Endothelial cell of umbilical vein (primary cell): ENCODE results near the gene VPS13A. TPM values are rescaled to one million over a fixed set of nuclear protein-coding genes. Genes with fewer than 3 reads are reported as not detected.

Experiments used
- BruUV-seq: library from RNA; stranded (reverse); fragments of 400-500 nt; replicated peaks from 2 replicates; lab custom pipeline; 2021; lab: Mats Ljungman, UMichigan
- CTCF ChIA-PET: fragments of 300-600, 350-600 bp; sonication (Branson Sonifier 250); formaldehyde crosslinking; loops from one replicate; lab custom pipeline; 2021; ENCODE audit warnings: antibody characterized with exemption, inconsistent platforms; lab: Charles Lee
- POLR2A ChIA-PET: fragments of 300-600, 350-600 bp; sonication (Branson Sonifier 250); formaldehyde crosslinking; loops from one replicate; lab custom pipeline; 2021; ENCODE audit warnings: antibody characterized with exemption, inconsistent platforms; lab: Charles Lee
- DNase-seq: peaks from one replicate; pipeline ENCODE4 v3.0.0-alpha.2; 2011; ENCODE audit warnings: low read depth, low spot score
- FAIRE-seq: peaks from 2 replicates; lab custom pipeline; 2011; peaks lifted over from hg19 to GRCh38; lab: Jason Lieb, UNC
- H2AFZ ChIP-seq: 2 replicates; pipeline ENCODE4 v1.6.0; 2012; ENCODE audit warnings: low read depth, low read length, control low read depth, inconsistent platforms
- H3K27ac ChIP-seq: 2 replicates; pipeline ENCODE4 v1.5.1; 2011; ENCODE audit warnings: low read depth, mild to moderate bottlenecking, control low read depth, low read length, moderate library complexity; ENCODE audit not compliant: insufficient read depth
- H3K27me3 ChIP-seq, 2 experiments: 2 replicates each; pipeline versions ENCODE4 v1.6.0 to v1.6.1; 2011; ENCODE audit warnings: low read length in 2 of 2, mixed read lengths in 1 of 2; ENCODE audit not compliant: control insufficient read depth in 2 of 2, insufficient read depth in 2 of 2
- H3K36me3 ChIP-seq, 2 experiments: 2 replicates in 1 of 2; 3 replicates in 1 of 2; pipeline ENCODE4 v1.5.1; 2011; ENCODE audit warnings: low read length in 2 of 2, mild to moderate bottlenecking in 1 of 2, moderate library complexity in 1 of 2; ENCODE audit not compliant: control insufficient read depth in 2 of 2, insufficient read depth in 2 of 2; ENCODE audit errors: extremely low read depth in 1 of 2
- H3K4me1 ChIP-seq: 3 replicates; pipeline ENCODE4 v1.5.1; 2011; ENCODE audit warnings: mild to moderate bottlenecking, low read length; ENCODE audit not compliant: control insufficient read depth, insufficient read depth; ENCODE audit errors: extremely low read depth
- H3K4me2 ChIP-seq: 2 replicates; pipeline ENCODE4 v1.6.1; 2011; ENCODE audit warnings: low read length, control low read depth, mixed read lengths; ENCODE audit not compliant: insufficient read depth
- H3K4me3 ChIP-seq, 3 experiments: fragments of 200-600 bp in 1 of 3; sonication (generic), shearing (Covaris generic) in 1 of 3; replicated peaks in 1 of 3; 2 replicates each; pipeline ENCODE4 v1.5.1; 2011 to 2016; ENCODE audit warnings: control low read depth in 3 of 3, low read length in 3 of 3, mild to moderate bottlenecking in 2 of 3, inconsistent platforms in 1 of 3, low read depth in 1 of 3, moderate library complexity in 1 of 3; ENCODE audit not compliant: insufficient read depth in 1 of 3
- H3K79me2 ChIP-seq: 2 replicates; pipeline ENCODE4 v1.6.0; 2012; ENCODE audit warnings: low read length, inconsistent platforms; ENCODE audit not compliant: control insufficient read depth, insufficient read depth
- H3K9ac ChIP-seq: replicated peaks from 2 replicates; pipeline ENCODE3; 2011; ENCODE audit warnings: low read length, control low read depth; ENCODE audit not compliant: insufficient read depth; ENCODE audit errors: extremely low read depth
- H3K9me1 ChIP-seq: replicated peaks from 3 replicates; pipeline ENCODE4 v1.6.0; 2011; ENCODE audit warnings: mild to moderate bottlenecking, low read length; ENCODE audit not compliant: control insufficient read depth, insufficient read depth; ENCODE audit errors: extremely low read depth
- H3K9me3 ChIP-seq: replicated peaks from 2 replicates; pipeline ENCODE4 v1.5.1; 2012; ENCODE audit warnings: low read length, inconsistent platforms; ENCODE audit not compliant: control insufficient read depth, insufficient read depth
- H4K20me1 ChIP-seq: replicated peaks from 2 replicates; pipeline ENCODE3; 2011; ENCODE audit warnings: mild to moderate bottlenecking, low read length; ENCODE audit not compliant: control insufficient read depth, insufficient read depth; ENCODE audit errors: extremely low read depth
- CTCF ChIP-seq, 2 donors: IDR thresholded peaks; 1 replicate in 1 of 2; 2 replicates in 1 of 2; pipeline ENCODE4 v1.5.1; 2011; ENCODE audit warnings: low read length in 2 of 2, mild to moderate bottlenecking in 2 of 2, moderate library complexity in 2 of 2, control low read depth in 1 of 2, inconsistent platforms in 1 of 2, low read depth in 1 of 2; ENCODE audit not compliant: insufficient read depth in 1 of 2; ENCODE audit errors: extremely low read depth in 1 of 2
- EZH2 ChIP-seq: IDR thresholded peaks from 2 replicates; pipeline ENCODE4 v1.6.1; 2012; ENCODE audit warnings: borderline replicate concordance, low read depth, mild to moderate bottlenecking, moderate library complexity, low read length, inconsistent platforms; ENCODE audit not compliant: severe bottlenecking
- FOS ChIP-seq: IDR thresholded peaks from 2 replicates; pipeline ENCODE4 v1.6.1; 2011; ENCODE audit warnings: mild to moderate bottlenecking, low read length, moderate library complexity, borderline replicate concordance; ENCODE audit not compliant: insufficient read depth
- GATA2 ChIP-seq: IDR thresholded peaks from 2 replicates; pipeline ENCODE4 v1.7.0; 2011; ENCODE audit warnings: low read depth, mild to moderate bottlenecking, moderate library complexity, mixed read lengths, low read length; ENCODE audit not compliant: insufficient read length, insufficient read depth
- JUN ChIP-seq: IDR thresholded peaks from 2 replicates; pipeline ENCODE4 v1.6.1; 2011; ENCODE audit warnings: borderline replicate concordance, low read depth; ENCODE audit not compliant: insufficient read length, insufficient read depth
- MYC ChIP-seq: IDR thresholded peaks from one replicate; pipeline ENCODE4 v1.6.1; 2011; ENCODE audit warnings: mild to moderate bottlenecking, low read depth, low read length
- POLR2A ChIP-seq: IDR thresholded peaks from 2 replicates; pipeline ENCODE4 v1.6.1; 2012; ENCODE audit warnings: low read depth, mild to moderate bottlenecking, control low read depth, low read length
- POLR2AphosphoS5 ChIP-seq: IDR thresholded peaks from 2 replicates; pipeline ENCODE4 v1.6.1; 2012; ENCODE audit warnings: low read depth, mild to moderate bottlenecking, control low read depth, low read length, moderate library complexity; ENCODE audit not compliant: insufficient read depth
- dilution Hi-C: fragments of 300-500 bp; cut with MboI; formaldehyde crosslinking; loops from one replicate; pipeline ENCODE4 v1.15.0; 2019; ENCODE audit warnings: low sequenced_read_pairs; ENCODE audit not compliant: extremely low pct_ligation_motif_present
- intact Hi-C: fragments of 100-400 bp; cut with micrococcal nuclease; formaldehyde crosslinking; loops from one replicate; pipeline ENCODE4 v1.10.0; 2022
- polyA plus RNA-seq, 4 experiments: library from polyadenylated mRNA; depleted of rRNA in 3 of 4; stranded (reverse) in 3 of 4; unstranded in 1 of 4; fragments of >200 nt; gene quantifications; 2 replicates each; pipeline versions ENCODE4 v1.2.1 to v1.2.3, GENCODE V29; 2011 to 2012; ENCODE audit warnings: missing spikeins in 1 of 4
- total RNA-seq: library from RNA; stranded (reverse); gene quantifications from 2 replicates; pipeline ENCODE4 v1.2.3, GENCODE V29; 2021
- TF ChIP-seq, protein P1 (sequence below): IDR thresholded peaks from 2 replicates; pipeline ENCODE4 v1.6.1; 2011; ENCODE audit not compliant: insufficient read depth, insufficient read length

Gene VPS13A
- total and polyA plus RNA-seq, 2 donors (not counting 3 experiments of a cell fraction or from before 2014, with no cell fraction given): 4.7 to 33.3 TPM

GRCh38 chr9:77210116-77210515, 32.8 kb downstream of the VPS13A start:
- FAIRE-seq (no peak), DNase-seq (no peak)
- no peak overlapping the region for H3K9ac ChIP-seq
- POLR2A ChIA-PET: no interaction called here
- no peaks in the 10 kb centered on the region for H3K4me1 ChIP-seq
- no peak overlapping the region for H3K4me2 ChIP-seq
- H3K36me3 ChIP-seq: no peaks in the 10 kb centered on the region
- H2AFZ ChIP-seq: no peak overlapping the region
- CTCF ChIA-PET: no interaction called here
- H4K20me1 ChIP-seq: no peaks in the 10 kb centered on the region
- no peaks in the 10 kb centered on the region for H3K9me3 ChIP-seq
- H3K9me1 ChIP-seq: no peaks in the 10 kb centered on the region
- dilution Hi-C loops (no loop called here), intact Hi-C loops (no loop called here)
- no peaks in the 10 kb centered on the region for H3K27me3 ChIP-seq
- no peak overlapping the region for H3K4me3 ChIP-seq
- no peaks in the 10 kb centered on the region for H3K79me2 ChIP-seq
- BruUV-seq: no TSS peak
- TF ChIP-seq GATA2 (no peak), POLR2A (no peak), MYC (no peak), EZH2 (no peak), FOS (no peak), POLR2AphosphoS5 (no peak), JUN (no peak), CTCF (IDR thresholded peaks at IDR 0.05; ENCODE audit: extremely low read depth in 1 of 2, insufficient read depth in 1 of 2, low read depth in 1 of 2, low read length in 2 of 2) (no peak)
- TF ChIP-seq, protein P1, sequence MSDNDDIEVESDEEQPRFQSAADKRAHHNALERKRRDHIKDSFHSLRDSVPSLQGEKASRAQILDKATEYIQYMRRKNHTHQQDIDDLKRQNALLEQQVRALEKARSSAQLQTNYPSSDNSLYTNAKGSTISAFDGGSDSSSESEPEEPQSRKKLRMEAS: no peak
- H3K27ac ChIP-seq: no peak overlapping the region
